HEK293 (cell line): ENCODE data around the gene TALDO1.

Experiments used
- CTCF ChIP-seq: fragments of 450-650 bp; formaldehyde crosslinking; IDR thresholded peaks from 2 replicates; pipeline ENCODE4 v1.5.1; 2016; ENCODE audit warnings: missing biosample characterization, missing genetic modification characterization
- KLF1 ChIP-seq: fragments of 450-650 bp; formaldehyde crosslinking; IDR thresholded peaks from 2 replicates; pipeline ENCODE4 v1.5.1; 2016; ENCODE audit warnings: missing biosample characterization, missing genetic modification characterization
- SALL2 ChIP-seq: fragments of 450-650 bp; formaldehyde crosslinking; IDR thresholded peaks from 2 replicates; pipeline ENCODE4 v1.5.0; 2017; ENCODE audit warnings: missing biosample characterization, mild to moderate bottlenecking, missing genetic modification characterization, borderline replicate concordance
- TCF7L2 ChIP-seq: IDR thresholded peaks from 2 replicates; pipeline ENCODE4 v1.6.1; 2011; ENCODE audit warnings: low read depth, mild to moderate bottlenecking, inconsistent platforms, low read length, moderate library complexity, borderline replicate concordance
- TRIM28 ChIP-seq: IDR thresholded peaks from 2 replicates; pipeline ENCODE4 v1.6.1; 2011; ENCODE audit warnings: low read length, control low read depth, borderline replicate concordance
- ZBTB48 ChIP-seq: fragments of 450-650 bp; formaldehyde crosslinking; IDR thresholded peaks from 2 replicates; pipeline ENCODE4 v1.5.1; 2016; ENCODE audit warnings: missing biosample characterization, missing genetic modification characterization
- ZBTB49 ChIP-seq: fragments of 450-650 bp; formaldehyde crosslinking; IDR thresholded peaks from 2 replicates; pipeline ENCODE4 v1.5.1; 2016; ENCODE audit warnings: missing biosample characterization, missing genetic modification characterization, low read depth
- ZNF138 ChIP-seq: fragments of 450-650 bp; formaldehyde crosslinking; IDR thresholded peaks from 2 replicates; pipeline ENCODE4 v1.5.1; 2016; ENCODE audit warnings: missing biosample characterization, missing genetic modification characterization, borderline replicate concordance
- ZNF184 ChIP-seq: fragments of 450-650 bp; IDR thresholded peaks from 2 replicates; pipeline ENCODE4 v1.5.1; 2018; ENCODE audit warnings: missing biosample characterization, mild to moderate bottlenecking, missing genetic modification characterization
- ZNF239 ChIP-seq: fragments of 450-650 bp; formaldehyde crosslinking; IDR thresholded peaks from 2 replicates; pipeline ENCODE4 v1.5.1; 2016; ENCODE audit warnings: missing biosample characterization, missing genetic modification characterization
- ZNF621 ChIP-seq: fragments of 450-650 bp; formaldehyde crosslinking; IDR thresholded peaks from 2 replicates; pipeline ENCODE4 v1.5.1; 2017; ENCODE audit warnings: missing biosample characterization, missing genetic modification characterization
- ZNF747 ChIP-seq: fragments of 450-650 bp; formaldehyde crosslinking; IDR thresholded peaks from 2 replicates; pipeline ENCODE4 v1.5.1; 2016; ENCODE audit warnings: missing biosample characterization, missing genetic modification characterization
- ZNF791 ChIP-seq: fragments of 450-650 bp; formaldehyde crosslinking; IDR thresholded peaks from 2 replicates; pipeline ENCODE4 v1.5.1; 2016; ENCODE audit warnings: missing biosample characterization, missing genetic modification characterization

- TF ChIP-seq CTCF, result no peak
- no peak for TF ChIP-seq ZBTB48 (tag by site-specific recombination)
- no peak for TF ChIP-seq ZNF621 (tag by site-specific recombination)
- no peak for TF ChIP-seq SALL2
- TF ChIP-seq ZNF138, result no peak
- TF ChIP-seq ZNF239 (tag by site-specific recombination), result no peak
- TF ChIP-seq TCF7L2, result no peak
- no peak for TF ChIP-seq KLF1 (tag by site-specific recombination)
- no peak for TF ChIP-seq ZNF747 (tag by site-specific recombination)
- TF ChIP-seq ZNF184, result no peak
- TF ChIP-seq ZNF791 (tag by site-specific recombination), result no peak
- TF ChIP-seq TRIM28, result no peak
- TF ChIP-seq ZBTB49 (tag by site-specific recombination), result no peak
Observed at GRCh38 chr11:777288-778255, 30.3 kb downstream of the TALDO1 start, which contains the start of gene GATD1.
